Activated CD4-positive, alpha-beta T cell treated with anti-CD3 and anti-CD28 coated beads, Interleukin-2, amount 50 U/mL, for 24 hours (primary cell): Measurements from ENCODE around the gene CDH4.

ENCODE experiments used
- DNase-seq, 2 donors: peaks; one replicate each; pipeline ENCODE4 v3.0.0-alpha.2; 2020; ENCODE audit warnings: low read depth in 1 of 2, low spot score in 1 of 2

Gene CDH4

GRCh38 chr20:61927826-61928541 is 675.9 kb downstream of the CDH4 start:
- DNase-seq: no peak

GRCh38 chr20:61929561-61929960 is 677.5 kb downstream of the CDH4 start:
- no peak for DNase-seq

DNA sequence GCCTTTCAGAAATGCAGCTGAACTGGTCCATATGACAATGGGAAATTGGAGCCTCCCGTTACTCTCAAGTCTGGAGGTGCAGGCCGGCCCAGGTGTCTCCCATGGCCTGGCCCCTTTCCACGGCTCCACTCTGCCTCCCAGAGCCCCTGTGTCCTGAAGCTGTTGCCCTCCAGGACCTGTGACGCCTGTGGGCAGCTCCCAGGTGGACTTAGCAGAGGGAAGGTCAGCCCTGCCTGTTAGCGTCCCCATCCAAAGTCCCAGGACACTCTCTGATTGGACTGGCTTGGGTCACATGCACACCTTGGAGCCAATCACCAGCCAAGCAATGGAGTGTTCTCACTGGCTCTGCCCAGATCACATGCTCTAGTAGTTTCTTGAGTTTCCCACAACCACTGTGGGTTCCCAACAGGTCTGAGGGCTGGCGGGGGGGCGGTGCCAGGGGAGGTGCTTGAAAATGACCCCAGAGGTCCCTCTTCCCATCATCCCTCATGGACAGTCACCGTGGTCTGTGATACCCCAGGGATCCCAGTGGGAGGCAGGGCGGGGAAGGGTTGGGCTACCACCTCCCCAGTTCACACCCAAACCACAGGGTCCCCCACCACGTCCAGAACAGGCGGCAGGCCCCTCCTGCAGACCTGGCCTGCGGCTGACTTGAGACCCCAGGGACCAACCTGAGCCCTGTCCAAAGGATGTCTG is 678.1 kb downstream of the CDH4 start:
- DNase-seq: no peak

DNA sequence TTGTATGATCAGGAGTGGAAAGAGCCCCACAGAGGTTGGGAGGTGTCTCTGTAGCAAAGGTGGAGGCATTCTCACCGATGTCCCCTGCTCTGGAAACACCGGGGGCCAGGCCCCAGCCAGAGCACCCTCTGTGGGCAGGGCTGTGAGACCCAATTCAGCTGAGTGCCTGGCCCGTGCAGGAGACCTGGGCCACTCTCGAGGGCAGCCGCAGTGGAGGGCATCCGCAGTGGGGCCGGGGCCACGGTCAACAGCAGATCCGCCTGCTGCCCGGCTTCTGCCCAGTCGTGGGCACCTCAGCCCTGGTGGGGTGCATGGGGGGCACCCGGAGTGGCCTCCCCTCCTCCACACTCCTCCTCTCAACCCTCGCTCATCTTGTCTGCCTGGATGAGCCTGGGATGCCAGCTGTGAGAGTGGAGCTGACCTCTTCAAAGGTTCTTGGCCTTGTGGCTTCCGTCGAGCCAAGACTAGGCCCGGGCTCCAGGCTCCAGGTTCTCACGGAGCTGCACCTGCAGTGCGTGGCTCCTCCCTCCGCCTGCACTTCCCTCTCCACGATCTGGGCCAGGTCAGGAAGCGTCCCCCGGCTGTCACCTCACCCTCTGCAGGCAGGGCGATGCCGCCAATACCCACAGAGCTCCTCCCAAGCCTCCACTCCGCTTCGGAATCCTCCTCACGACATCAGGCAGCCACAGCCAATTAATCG is 678.9 kb downstream of the CDH4 start:
- DNase-seq: no peak

DNA sequence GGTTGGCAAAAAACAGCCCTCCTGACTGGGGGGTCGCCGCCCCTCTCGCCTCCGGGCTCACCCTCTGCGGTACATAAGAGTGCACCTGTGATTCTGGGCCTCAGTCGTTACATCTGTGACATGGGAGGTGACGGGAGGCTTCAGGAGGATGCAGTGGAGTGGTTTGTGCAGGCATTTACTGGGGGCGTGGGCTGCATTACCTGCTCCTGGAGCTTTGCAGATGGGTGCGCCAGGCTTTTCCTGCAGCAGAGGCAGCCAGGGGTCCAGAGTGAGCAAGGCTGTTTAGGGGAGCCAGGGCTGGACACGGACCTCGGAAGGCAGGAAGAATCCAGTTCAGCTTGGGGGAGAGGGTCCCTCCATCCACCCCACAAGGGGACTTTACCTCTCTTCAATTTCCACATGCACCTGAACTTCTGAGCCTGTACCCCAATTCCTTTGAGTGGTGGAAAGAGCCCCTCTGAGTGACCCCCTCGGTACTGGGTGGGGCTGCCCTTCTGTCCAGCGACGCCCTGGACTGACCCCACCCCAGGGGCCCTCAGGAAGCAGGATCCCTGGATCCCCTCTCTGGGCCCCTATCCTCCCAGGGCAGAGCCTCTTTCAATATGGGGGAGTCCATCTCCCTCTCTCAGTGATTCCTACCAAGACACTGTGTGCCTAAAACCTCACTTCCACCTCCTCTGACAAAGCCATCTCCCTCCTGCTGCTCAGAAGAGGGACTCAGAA is 679.6 kb downstream of the CDH4 start:
- DNase-seq: no peak

GRCh38 chr20:61932199-61932592 is 680.1 kb downstream of the CDH4 start:
- DNase-seq: no peak

GRCh38 chr20:61932711-61933480 is 680.8 kb downstream of the CDH4 start:
- DNase-seq: no peak

DNA sequence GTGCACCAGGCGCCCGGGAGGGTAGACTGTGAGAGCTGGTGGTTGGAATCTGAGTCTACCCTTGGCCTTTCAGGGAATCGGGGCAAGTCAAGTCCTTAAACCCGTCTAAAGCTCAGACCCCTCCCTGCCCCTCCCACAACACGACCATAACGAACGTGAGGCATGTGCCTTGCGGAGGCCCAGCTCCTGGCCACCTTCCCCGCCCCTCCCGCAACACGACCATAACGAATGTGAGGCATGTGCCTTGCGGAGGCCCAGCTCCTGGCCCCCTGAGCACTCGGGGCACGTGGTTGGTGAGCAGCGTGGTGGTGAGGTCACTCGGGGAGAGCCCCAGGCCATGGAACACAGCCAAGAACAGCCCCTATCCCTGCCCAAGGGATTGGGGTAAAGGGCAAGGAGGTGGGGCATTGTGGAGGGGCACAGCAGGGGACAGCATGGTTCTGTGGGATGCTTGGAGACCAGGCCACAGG is 681.5 kb downstream of the CDH4 start:
- no peak for DNase-seq

DNA sequence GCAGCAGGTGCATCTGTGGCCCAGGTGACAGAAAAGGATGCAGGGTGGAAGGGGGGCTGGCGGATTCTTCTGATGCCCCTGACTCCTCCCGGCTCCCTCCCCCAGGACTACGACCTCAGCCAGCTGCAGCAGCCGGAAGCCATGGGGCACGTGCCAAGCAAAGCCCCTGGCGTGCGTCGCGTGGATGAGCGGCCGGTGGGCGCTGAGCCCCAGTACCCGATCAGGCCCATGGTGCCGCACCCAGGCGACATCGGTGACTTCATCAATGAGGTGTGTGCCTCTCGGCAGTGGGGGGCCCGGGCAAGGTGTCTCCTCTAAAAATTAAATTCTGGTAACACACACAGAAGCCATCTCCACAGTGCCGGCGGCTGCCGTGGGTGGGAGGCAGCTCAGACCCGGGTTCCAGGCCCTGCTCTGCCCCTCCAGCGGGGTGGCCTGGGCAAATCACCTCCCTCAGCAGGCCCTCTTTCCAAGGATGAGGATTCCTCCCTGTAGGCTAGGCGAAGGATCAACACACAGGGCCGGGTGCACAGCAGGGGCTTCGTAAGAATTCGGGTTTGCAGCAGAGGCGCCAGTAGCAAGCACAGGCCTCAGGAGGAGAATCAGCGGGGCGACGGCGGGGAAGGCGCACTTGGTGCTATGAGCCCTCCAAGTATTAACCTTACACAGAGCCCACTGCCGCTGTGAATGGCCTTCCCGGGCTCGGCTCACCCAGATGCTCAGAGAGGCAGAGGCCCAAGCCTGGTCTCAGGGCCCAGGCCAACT is 682.1 kb downstream of the CDH4 start:
- DNase-seq: no peak

GRCh38 chr20:61934716-61935530 is 682.9 kb downstream of the CDH4 start:
- DNase-seq: no peak

DNA sequence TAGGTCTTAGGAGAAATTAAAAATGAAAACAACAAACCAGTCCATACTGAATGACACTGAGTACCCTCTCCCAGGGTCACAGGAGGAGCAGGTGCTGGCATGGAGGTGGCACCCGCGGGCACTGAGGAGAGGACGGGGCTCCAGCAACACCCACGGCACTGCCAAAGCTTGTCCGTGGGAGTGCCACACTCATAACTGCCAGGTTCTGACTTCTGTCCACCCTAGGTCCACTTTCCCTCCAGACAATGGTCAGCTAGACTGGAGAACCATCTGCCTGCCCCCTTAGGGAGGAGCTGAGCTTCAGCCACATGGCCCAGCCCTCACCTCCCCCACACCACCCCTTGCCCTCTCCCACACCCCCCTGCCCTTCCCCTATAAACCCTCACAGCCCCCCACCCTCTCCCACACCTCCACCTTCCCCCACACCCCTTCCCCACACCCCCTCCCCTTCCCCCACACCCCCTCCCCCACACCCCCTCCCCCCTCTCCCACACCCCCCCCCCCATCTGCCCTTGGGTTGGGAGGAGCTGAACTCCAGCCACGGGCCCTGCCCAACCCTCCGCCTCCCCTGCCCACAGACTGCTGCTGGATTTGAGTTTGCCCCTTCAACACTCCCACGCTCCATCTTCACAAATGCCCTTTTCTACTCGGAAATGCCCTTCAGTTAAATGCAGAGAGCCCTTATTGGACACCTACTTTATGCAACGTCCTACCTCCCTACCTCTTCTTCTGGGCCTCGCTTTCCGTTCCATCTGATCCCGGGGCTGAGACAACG is 684.1 kb downstream of the CDH4 start:
- DNase-seq: no peak

DNA sequence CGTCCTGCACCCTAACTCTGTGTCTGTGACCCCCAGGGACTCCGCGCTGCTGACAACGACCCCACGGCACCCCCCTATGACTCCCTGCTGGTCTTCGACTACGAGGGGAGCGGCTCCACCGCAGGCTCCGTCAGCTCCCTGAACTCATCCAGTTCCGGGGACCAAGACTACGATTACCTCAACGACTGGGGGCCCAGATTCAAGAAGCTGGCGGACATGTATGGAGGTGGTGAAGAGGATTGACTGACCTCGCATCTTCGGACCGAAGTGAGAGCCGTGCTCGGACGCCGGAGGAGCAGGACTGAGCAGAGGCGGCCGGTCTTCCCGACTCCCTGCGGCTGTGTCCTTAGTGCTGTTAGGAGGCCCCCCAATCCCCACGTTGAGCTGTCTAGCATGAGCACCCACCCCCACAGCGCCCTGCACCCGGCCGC is 684.7 kb downstream of the CDH4 start:
- DNase-seq: no peak

DNA sequence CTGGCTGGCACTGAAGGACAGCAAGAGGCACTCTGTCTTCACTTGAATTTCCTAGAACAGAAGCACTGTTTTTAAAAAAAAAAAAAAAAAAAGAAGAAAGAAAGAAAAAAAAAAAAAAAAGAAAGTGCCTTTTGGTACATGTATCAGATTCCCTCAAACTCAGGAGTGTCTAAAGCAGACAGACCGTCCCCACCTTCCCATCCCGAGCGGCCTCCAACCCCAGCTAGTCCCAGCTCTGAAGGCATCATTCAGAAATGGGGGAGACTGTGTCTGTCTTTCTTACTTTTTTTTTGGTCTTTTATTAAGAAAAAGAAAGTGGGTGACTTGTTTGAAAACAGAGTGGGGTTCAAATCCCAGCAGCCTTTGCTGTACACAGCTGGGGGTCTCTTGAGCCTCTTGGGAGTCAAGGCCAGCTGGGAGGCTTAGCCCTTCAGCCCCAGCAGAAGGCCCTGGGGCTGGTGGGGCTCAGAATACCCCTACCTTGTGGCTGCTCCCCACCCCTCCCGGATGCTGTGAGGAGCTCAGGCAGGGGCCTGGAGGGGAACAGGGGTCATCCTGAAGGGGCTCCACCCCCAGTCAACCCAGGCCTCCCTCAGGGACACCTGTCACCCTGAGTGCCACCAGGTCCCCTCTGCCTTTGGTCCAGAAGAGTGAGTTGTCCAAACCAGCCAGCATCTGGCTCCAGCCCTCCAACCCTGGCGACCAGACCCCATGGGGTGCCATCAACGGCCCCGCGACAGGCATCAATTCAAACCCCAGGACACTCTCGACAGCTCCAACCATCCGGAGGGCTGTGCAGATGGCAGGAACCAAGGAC is 685.3 kb downstream of the CDH4 start:
- no peak for DNase-seq

DNA sequence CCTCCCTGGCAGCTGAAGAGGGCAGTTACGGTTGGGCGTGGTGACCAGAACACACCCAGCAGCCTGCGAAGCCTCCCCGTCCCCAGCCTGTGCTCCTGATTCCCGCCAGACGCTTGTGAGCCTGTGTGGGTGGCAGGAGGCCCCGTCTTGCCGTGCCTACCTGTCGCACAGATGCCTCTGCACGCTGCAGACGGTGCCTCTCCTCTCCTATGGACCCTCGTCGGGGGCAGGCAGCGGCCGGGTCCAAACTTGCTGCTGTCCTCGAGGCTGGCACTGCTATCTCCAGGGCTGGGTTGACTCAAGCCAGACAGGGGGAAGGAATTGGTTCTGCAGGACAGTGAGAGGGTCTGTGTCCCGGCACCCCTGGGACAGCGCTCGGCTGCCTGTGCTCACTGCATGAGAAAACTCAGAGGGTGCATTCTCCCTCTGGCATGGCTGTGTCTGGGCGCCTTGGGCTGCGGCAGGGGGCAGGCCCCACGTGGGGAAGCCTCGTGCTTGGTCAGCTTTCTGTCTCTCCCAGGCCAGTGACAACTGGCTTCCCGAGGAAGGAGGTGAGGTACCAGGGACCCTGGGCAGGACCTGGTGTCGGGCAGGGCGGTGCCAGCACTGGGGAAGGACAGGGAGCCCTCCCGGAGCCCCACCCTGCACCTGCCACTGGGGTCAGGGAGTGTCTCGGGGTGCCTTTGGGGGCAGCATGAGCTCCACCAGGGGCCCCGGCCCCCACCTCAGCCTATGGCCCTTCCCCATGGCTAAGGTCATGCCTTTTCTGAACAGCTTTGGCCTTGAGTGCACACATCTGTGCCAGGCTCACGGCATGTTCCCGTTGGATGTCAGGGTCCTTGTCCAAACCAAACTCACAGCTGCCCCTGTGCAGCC is 686.1 kb downstream of the CDH4 start:
- DNase-seq: no peak

GRCh38 chr20:61938839-61939690 is 687.0 kb downstream of the CDH4 start:
- DNase-seq: no peak
